Peyer's patch (tissue), 4 donors: ENCODE measurements around the gene ANO10.

ENCODE experiments used
- POLR2A ChIP-seq, 2 donors: fragments of 450-650 bp; IDR thresholded peaks; one replicate each; pipeline ENCODE4 v1.5.1; 2017; ENCODE audit warnings: antibody characterized with exemption in 2 of 2, mild to moderate bottlenecking in 2 of 2, moderate library complexity in 2 of 2
- TF ChIP-seq, protein P1 (sequence below), 6 experiments: fragments of 450-650 bp in 4 of 6; fragments of 200-600 bp in 2 of 6; sonication (generic) in 1 of 6; IDR thresholded peaks; one replicate each; pipeline ENCODE4 v1.5.1; 2017 to 2019; ENCODE audit warnings: antibody characterized with exemption in 6 of 6, mild to moderate bottlenecking in 3 of 6, moderate library complexity in 1 of 6

GRCh38 chr3:43497905-43498365 is 123.9 kb downstream of the ANO10 start:
- TF ChIP-seq, protein P1, sequence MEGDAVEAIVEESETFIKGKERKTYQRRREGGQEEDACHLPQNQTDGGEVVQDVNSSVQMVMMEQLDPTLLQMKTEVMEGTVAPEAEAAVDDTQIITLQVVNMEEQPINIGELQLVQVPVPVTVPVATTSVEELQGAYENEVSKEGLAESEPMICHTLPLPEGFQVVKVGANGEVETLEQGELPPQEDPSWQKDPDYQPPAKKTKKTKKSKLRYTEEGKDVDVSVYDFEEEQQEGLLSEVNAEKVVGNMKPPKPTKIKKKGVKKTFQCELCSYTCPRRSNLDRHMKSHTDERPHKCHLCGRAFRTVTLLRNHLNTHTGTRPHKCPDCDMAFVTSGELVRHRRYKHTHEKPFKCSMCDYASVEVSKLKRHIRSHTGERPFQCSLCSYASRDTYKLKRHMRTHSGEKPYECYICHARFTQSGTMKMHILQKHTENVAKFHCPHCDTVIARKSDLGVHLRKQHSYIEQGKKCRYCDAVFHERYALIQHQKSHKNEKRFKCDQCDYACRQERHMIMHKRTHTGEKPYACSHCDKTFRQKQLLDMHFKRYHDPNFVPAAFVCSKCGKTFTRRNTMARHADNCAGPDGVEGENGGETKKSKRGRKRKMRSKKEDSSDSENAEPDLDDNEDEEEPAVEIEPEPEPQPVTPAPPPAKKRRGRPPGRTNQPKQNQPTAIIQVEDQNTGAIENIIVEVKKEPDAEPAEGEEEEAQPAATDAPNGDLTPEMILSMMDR (IDR thresholded peaks at IDR 0.05), result no peak
- no peak for TF ChIP-seq POLR2A (IDR thresholded peaks at IDR 0.05)
